ELF-1 (cell line): Measurements from ENCODE around the gene RNF207.

Experiments
- DNase-seq: peaks from one replicate; pipeline ENCODE4 v3.0.0-alpha.2; 2016; ENCODE audit warnings: low read depth, low spot score

Gene RNF207

GRCh38 chr1:6174621-6175410 is 31.1 kb upstream of the RNF207 start:
- no peak for DNase-seq

GRCh38 chr1:6175411-6175828 is 30.5 kb upstream of the RNF207 start:
- DNase-seq: no peak

GRCh38 chr1:6176779-6177178 is 29.1 kb upstream of the RNF207 start:
- no peak for DNase-seq

GRCh38 chr1:6177681-6178380 is 28.1 kb upstream of the RNF207 start:
- DNase-seq: no peak

- peak; percentile 40 for DNase-seq
Observed at GRCh38 chr1:6178751-6179563, 27.0 kb upstream of the RNF207 start.

GRCh38 chr1:6179564-6180175 is 26.2 kb upstream of the RNF207 start:
- DNase-seq: no peak

GRCh38 chr1:6180268-6180706 is 25.6 kb upstream of the RNF207 start, which contains the start of gene CHD5:
Gene CHD5 (minus strand): TSS chr1:6180321. CDS start chr1:6180023, 298 bp downstream.
- peak; percentile 30 for DNase-seq

- DNase-seq: peak; percentile 54
Observed at GRCh38 chr1:6180707-6181311, 25.1 kb upstream of the RNF207 start.

GRCh38 chr1:6181347-6181770 is 24.6 kb upstream of the RNF207 start:
- DNase-seq: no peak

GRCh38 chr1:6183520-6183989 is 22.4 kb upstream of the RNF207 start:
- no peak for DNase-seq

- no peak for DNase-seq
Observed at GRCh38 chr1:6184083-6184783, 21.7 kb upstream of the RNF207 start.

- DNase-seq: no peak
Observed at GRCh38 chr1:6185151-6185550, 20.8 kb upstream of the RNF207 start.

GRCh38 chr1:6185635-6186382 is 20.1 kb upstream of the RNF207 start:
- peak; percentile 30 for DNase-seq

- DNase-seq: no peak
Observed at GRCh38 chr1:6188466-6188865, 17.5 kb upstream of the RNF207 start.

GRCh38 chr1:6191968-6192367 is 14.0 kb upstream of the RNF207 start:
- no peak for DNase-seq

GRCh38 chr1:6197746-6198427 is 8.0 kb upstream of the RNF207 start:
- no peak for DNase-seq

GRCh38 chr1:6198646-6199297 is 7.1 kb upstream of the RNF207 start:
- no peak for DNase-seq
